HG03060 (cell line): ENCODE results near the gene MRNIP.
"Not testable (repeated sequence)": the region's sequence is repeated elsewhere in the genome, so short reads cannot be mapped to it uniquely, and the experiment has no call there.

Experiments used
- ATAC-seq: cut with Tn5 transposase; IDR thresholded peaks from one replicate; pipeline ENCODE4 v1.9.1; 2021; ENCODE audit warnings: low read depth, moderate number of reproducible peaks; ENCODE audit not compliant: unreplicated experiment

Gene MRNIP

GRCh38 chr5:179872055-179872827 is 13.6 kb upstream of the MRNIP start:
- no peak for ATAC-seq

- not testable (repeated sequence) for ATAC-seq
Measured at GRCh38 chr5:179871533-179871932, 12.9 kb upstream of the MRNIP start.

GRCh38 chr5:179870952-179871351 is 12.3 kb upstream of the MRNIP start:
- ATAC-seq, result no peak

- no peak for ATAC-seq
Measured at GRCh38 chr5:179870403-179870903, 11.8 kb upstream of the MRNIP start.

GRCh38 chr5:179869641-179870402 is 11.2 kb upstream of the MRNIP start:
- ATAC-seq, result no peak

GRCh38 chr5:179869101-179869500 is 10.5 kb upstream of the MRNIP start:
- ATAC-seq, result no peak

- no peak for ATAC-seq
Measured at GRCh38 chr5:179868541-179868940, 9.9 kb upstream of the MRNIP start.

- no peak for ATAC-seq
Measured at GRCh38 chr5:179867476-179867875, 8.9 kb upstream of the MRNIP start.

GRCh38 chr5:179867079-179867465 is 8.5 kb upstream of the MRNIP start:
- no peak for ATAC-seq

- no peak for ATAC-seq
Measured at GRCh38 chr5:179866241-179867078, 7.8 kb upstream of the MRNIP start.

GRCh38 chr5:179865491-179866240 is 7.0 kb upstream of the MRNIP start:
- ATAC-seq, result no peak

- no peak for ATAC-seq
Measured at GRCh38 chr5:179864686-179865085, 6.1 kb upstream of the MRNIP start.

- ATAC-seq, result no peak
Measured at GRCh38 chr5:179863449-179864085, 5.0 kb upstream of the MRNIP start.

GRCh38 chr5:179862891-179863290 is 4.3 kb upstream of the MRNIP start:
- ATAC-seq, result no peak

- ATAC-seq, result no peak
Measured at GRCh38 chr5:179862296-179862695, 3.7 kb upstream of the MRNIP start.

GRCh38 chr5:179860301-179860700 is 1.7 kb upstream of the MRNIP start:
- no peak for ATAC-seq

GRCh38 chr5:179858241-179858585 is 404 bp downstream of the MRNIP start:
- ATAC-seq, result peak; percentile 16

- no peak for ATAC-seq
Measured at GRCh38 chr5:179854356-179854755, 4.3 kb downstream of the MRNIP start.

- peak; percentile 88 for ATAC-seq
Measured at GRCh38 chr5:179852993-179853547, 5.5 kb downstream of the MRNIP start.
